ENCODE data around the gene OR6C1.
"Not testable (repeated sequence)": the region's sequence is repeated elsewhere in the genome, so short reads cannot be mapped to it uniquely, and the experiment has no call there.

OR6C1 gene

GRCh38 chr12:55330446-55330845, 16.3 kb downstream of the OR6C1 start, which contains the start of gene OR6C3:
Gene OR6C3 (plus strand): TSS chr12:55330746. CDS start chr12:55331701, 955 bp downstream.
- Histone ChIP-seq H3K36me3 (no peaks in the 10 kb centered on the region), H3K27me3 (no peaks in the 10 kb centered on the region), H3K4me3 (no peak within 1 kb of the TSS), H3K27ac (no peak within 1 kb of the TSS), H3K4me1 (no peaks in the 10 kb centered on the region), H3K9me3 (no peaks in the 10 kb centered on the region)
- no peak for TF ChIP-seq CTCF (IDR thresholded peaks at IDR 0.05)
- no peak for DNase-seq
- intact Hi-C loops (cut with DNase I; ENCODE audit: low total_unique reads), result no loop called here

- no peak for DNase-seq
- Histone ChIP-seq H3K4me1 (no peaks in the 10 kb centered on the region), H3K9me3 (no peaks in the 10 kb centered on the region), H3K36me3 (no peaks in the 10 kb centered on the region), H3K4me3 (no peak overlapping the region), H3K27ac (no peak overlapping the region), H3K27me3 (no peaks in the 10 kb centered on the region)
- TF ChIP-seq CTCF (IDR thresholded peaks at IDR 0.05), result no peak
- intact Hi-C loops (cut with DNase I; ENCODE audit: low total_unique reads), result no loop called here
Measured at GRCh38 chr12:55336002-55336401, 21.9 kb downstream of the OR6C1 start.

- H3K4me1 ChIP-seq; H3K27ac ChIP-seq; intact Hi-C loops (cut with DNase I; ENCODE audit: low total_unique reads); H3K36me3 ChIP-seq; DNase-seq; H3K4me3 ChIP-seq; H3K27me3 ChIP-seq; H3K9me3 ChIP-seq: not testable (repeated sequence)
Measured at GRCh38 chr12:55355338-55355737, 41.2 kb downstream of the OR6C1 start.

GRCh38 chr12:55362675-55363074, 48.5 kb downstream of the OR6C1 start, which contains the start of gene OR6C75:
Gene OR6C75 (plus strand): TSS chr12:55362975. CDS start chr12:55365111, 2,136 bp downstream.
- DNase-seq, result no peak
- TF ChIP-seq CTCF (IDR thresholded peaks at IDR 0.05), result no peak
- Histone ChIP-seq H3K4me1 (no peaks in the 10 kb centered on the region), H3K9me3 (no peaks in the 10 kb centered on the region), H3K27me3 (no peaks in the 10 kb centered on the region), H3K27ac (no peak within 1 kb of the TSS), H3K36me3 (no peaks in the 10 kb centered on the region), H3K4me3 (no peak within 1 kb of the TSS)
- intact Hi-C loops (cut with DNase I; ENCODE audit: low total_unique reads), result no loop called here

- Histone ChIP-seq H3K27me3 (no peaks in the 10 kb centered on the region), H3K4me1 (no peaks in the 10 kb centered on the region), H3K27ac (no peak overlapping the region), H3K4me3 (no peak overlapping the region), H3K36me3 (no peaks in the 10 kb centered on the region), H3K9me3 (no peaks in the 10 kb centered on the region)
- DNase-seq, result no peak
- TF ChIP-seq CTCF (IDR thresholded peaks at IDR 0.05), result no peak
- intact Hi-C loops (cut with DNase I; ENCODE audit: low total_unique reads), result no loop called here
Measured at GRCh38 chr12:55365086-55365485, 50.9 kb downstream of the OR6C1 start.

Data from tibial artery (tissue), 4 donors.